Heart right ventricle (tissue), 16 donors: ENCODE measurements around the gene LHFPL3. TPM values are rescaled to one million over a fixed set of nuclear protein-coding genes. Genes with fewer than 3 reads are reported as not detected.

Source experiments
- ATAC-seq, 8 donors: fragments of 200-7000 bp; cut with Tn5 transposase; one replicate each; pipeline ENCODE4 v1.9.1; 2020; ENCODE audit warnings: mild to moderate bottlenecking in 8 of 8, moderate library complexity in 8 of 8, moderate number of reproducible peaks in 1 of 8
- DNase-seq, 2 donors: peaks; one replicate each; pipeline ENCODE4 v3.0.0-alpha.2; 2020
- H3K27ac ChIP-seq, 10 donors: fragments of 200-600 bp; sonication (generic) in 2 of 10; one replicate each; pipeline versions ENCODE4 v1.5.0 to v1.8.0; 2020 to 2022; ENCODE audit warnings: mild to moderate bottlenecking in 3 of 10
- H3K27me3 ChIP-seq, 7 donors: fragments of 200-600 bp; one replicate each; pipeline ENCODE4 v1.8.0; 2021 to 2022; ENCODE audit warnings: mild to moderate bottlenecking in 2 of 7
- H3K36me3 ChIP-seq, 9 donors: fragments of 200-600 bp; sonication (generic) in 1 of 9; one replicate each; pipeline versions ENCODE4 v1.5.0 to v1.8.0; 2020 to 2022; ENCODE audit warnings: mild to moderate bottlenecking in 2 of 9
- H3K4me1 ChIP-seq, 9 donors: fragments of 200-600 bp; sonication (generic) in 1 of 9; one replicate each; pipeline versions ENCODE4 v1.5.0 to v1.8.0; 2020 to 2022; ENCODE audit warnings: mild to moderate bottlenecking in 4 of 9
- H3K4me3 ChIP-seq, 10 donors: fragments of 200-600 bp; sonication (generic) in 2 of 10; one replicate each; pipeline versions ENCODE4 v1.5.0 to v1.8.0; 2020 to 2022; ENCODE audit warnings: mild to moderate bottlenecking in 7 of 10, moderate library complexity in 2 of 10
- H3K9me3 ChIP-seq, 11 donors: fragments of 200-600 bp in 10 of 11; sonication (generic) in 2 of 11; one replicate each; pipeline versions ENCODE4 v1.5.0 to v1.8.0; 2013 to 2022; ENCODE audit warnings: mild to moderate bottlenecking in 2 of 11, control low read depth in 1 of 11, moderate library complexity in 1 of 11
- WGBS, 2 donors: extraction: QIAGEN DNeasy Blood & Tissue Kit; methylation state at CpG; one replicate each; pipeline ENCODE4 v1.1.7; 2013; ENCODE audit warnings: inconsistent platforms in 1 of 2; 5-methylcytosine and 5-hydroxymethylcytosine counted together
- intact Hi-C, 10 donors: fragments of 100-400 bp; cut with DNase I; formaldehyde crosslinking; loops; one replicate each; pipeline versions ENCODE4 v1.11.1 to v1.14.2; 2022
- polyA plus RNA-seq, 2 donors: library from polyadenylated mRNA; stranded (reverse); fragments of 200-250 nt; gene quantifications; one replicate each; pipeline ENCODE4 v1.2.3, GENCODE V29; 2013
- total RNA-seq, 10 donors: library from RNA; stranded (reverse); fragmentation: NEBNext Ultra II Directional in 3 of 10; extraction: Animal tissue kit (Norgen Biotek cat#: 25700) in 3 of 10; gene quantifications; one replicate each; pipeline versions ENCODE4 v1.2.1 to v1.2.4, GENCODE V29; 2021 to 2023
- TF ChIP-seq, protein P1 (sequence below), 9 donors: fragments of 200-600 bp; sonication (generic) in 2 of 9; IDR thresholded peaks; one replicate each; pipeline versions ENCODE4 v1.5.0 to v1.8.0; 2021 to 2022; ENCODE audit warnings: antibody characterized with exemption in 9 of 9, mild to moderate bottlenecking in 5 of 9, moderate library complexity in 1 of 9
- donor health status: Arrhythmogenic right ventricular cardiomyopathy.
- donor health status: ischemic (EF 13 %, LVEDD 7.1; RV severe dilation, severe dysfunction).
- donor health status: healthy with polysubstance abuse.
- donor health status: DM: no; HTN: yes; CAD: no.
- donor health status: DM: no; HTN: no; CAD: no.
- donor health status: ischemic (EF 25% LVEDD 6.9; RV normal size, moderate dysfunction).
- donor health status: ischemic (EF 25% LVEDD 5.7; RV mildly dilated, moderate dysfunction).
- donor health status: healthy.
- donor health status: DM: yes; HTN: yes; CAD: no.
- donor health status: Ischemic cardiomyopathy.
- donor health status: ischemic (EF 35%, LVEDD 5.7; RV mildly dilated, moderate dysfunction).
- donor health status: nonischemic (EF 11% LVEDD 7.7; RV severe dilation, severe dysfunction).
- donor health status: DM: yes; HTN: yes; CAD: no.
- donor health status: PGD.
- donor health status: ischemic (EF 29% LVEDD 5.4; RV normal size, mild dysfunction).
- donor health status: nonischemic (EF 23%, LVEDD 6.1; RV moderate dilation, normal function).

LHFPL3 gene
- total and polyA plus RNA-seq, 12 donors: not detected

DNA sequence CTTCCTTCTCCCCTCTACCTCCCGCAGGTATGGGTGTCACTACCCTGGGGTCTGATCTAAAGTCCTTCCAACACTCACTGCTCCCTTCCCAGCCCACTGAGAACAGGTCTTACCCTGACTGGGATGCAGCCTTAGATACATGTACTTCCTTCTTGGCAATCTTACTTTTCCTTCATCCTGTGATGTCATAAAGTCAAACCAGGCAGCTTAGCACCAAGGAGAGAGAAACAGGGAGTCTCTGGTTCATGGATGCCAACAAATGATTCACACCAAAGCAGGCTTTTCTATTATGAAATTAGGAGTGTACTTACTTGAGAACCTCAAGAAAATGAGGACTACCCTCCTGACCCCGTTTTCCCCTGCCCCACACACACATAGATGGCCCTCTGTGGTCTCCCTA is 574.6 kb downstream of the LHFPL3 start:
- ATAC-seq: no peak
- Histone ChIP-seq H3K4me1 (no peaks in the 10 kb centered on the region), H3K27ac (no peak overlapping the region), H3K4me3 (no peak overlapping the region), H3K36me3 (no peaks in the 10 kb centered on the region), H3K9me3 (no peaks in the 10 kb centered on the region), H3K27me3 (no peaks in the 10 kb centered on the region)
- intact Hi-C loops: no loop called here
- no peak for DNase-seq
- TF ChIP-seq, protein P1, sequence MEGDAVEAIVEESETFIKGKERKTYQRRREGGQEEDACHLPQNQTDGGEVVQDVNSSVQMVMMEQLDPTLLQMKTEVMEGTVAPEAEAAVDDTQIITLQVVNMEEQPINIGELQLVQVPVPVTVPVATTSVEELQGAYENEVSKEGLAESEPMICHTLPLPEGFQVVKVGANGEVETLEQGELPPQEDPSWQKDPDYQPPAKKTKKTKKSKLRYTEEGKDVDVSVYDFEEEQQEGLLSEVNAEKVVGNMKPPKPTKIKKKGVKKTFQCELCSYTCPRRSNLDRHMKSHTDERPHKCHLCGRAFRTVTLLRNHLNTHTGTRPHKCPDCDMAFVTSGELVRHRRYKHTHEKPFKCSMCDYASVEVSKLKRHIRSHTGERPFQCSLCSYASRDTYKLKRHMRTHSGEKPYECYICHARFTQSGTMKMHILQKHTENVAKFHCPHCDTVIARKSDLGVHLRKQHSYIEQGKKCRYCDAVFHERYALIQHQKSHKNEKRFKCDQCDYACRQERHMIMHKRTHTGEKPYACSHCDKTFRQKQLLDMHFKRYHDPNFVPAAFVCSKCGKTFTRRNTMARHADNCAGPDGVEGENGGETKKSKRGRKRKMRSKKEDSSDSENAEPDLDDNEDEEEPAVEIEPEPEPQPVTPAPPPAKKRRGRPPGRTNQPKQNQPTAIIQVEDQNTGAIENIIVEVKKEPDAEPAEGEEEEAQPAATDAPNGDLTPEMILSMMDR (IDR thresholded peaks at IDR 0.05): no peak
- WGBS, 2 donors: 87 to 90% methylated on average over 2 of the region's 2 CpGs

DNA sequence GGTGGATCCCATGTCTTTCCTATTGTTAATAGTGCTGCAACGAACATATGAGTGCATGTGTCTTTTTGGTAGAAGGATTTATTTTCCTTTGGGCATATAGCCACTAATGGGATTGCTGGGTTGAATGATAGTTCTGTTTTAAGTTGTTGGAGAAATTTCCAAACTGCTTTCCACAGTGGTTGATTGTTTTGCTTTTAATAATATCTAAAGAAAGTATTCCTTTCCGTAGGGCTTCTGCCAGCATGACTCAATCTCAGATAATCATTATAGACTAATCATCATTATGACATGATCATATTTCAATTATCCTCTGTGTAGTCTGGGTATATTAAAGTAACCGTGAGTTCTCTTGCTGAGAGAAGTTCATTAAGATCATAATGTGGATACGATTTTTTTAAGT is 575.4 kb downstream of the LHFPL3 start:
- Histone ChIP-seq H3K9me3 (no peaks in the 10 kb centered on the region), H3K36me3 (no peaks in the 10 kb centered on the region), H3K27me3 (no peaks in the 10 kb centered on the region), H3K27ac (no peak overlapping the region), H3K4me1 (no peaks in the 10 kb centered on the region), H3K4me3 (no peak overlapping the region)
- intact Hi-C loops: no loop called here
- DNase-seq: no peak
- TF ChIP-seq, protein P1 (IDR thresholded peaks at IDR 0.05): no peak
- ATAC-seq: no peak
- 74 to 80% methylated on average over 4 of the region's 4 CpGs for WGBS, 2 donors

DNA sequence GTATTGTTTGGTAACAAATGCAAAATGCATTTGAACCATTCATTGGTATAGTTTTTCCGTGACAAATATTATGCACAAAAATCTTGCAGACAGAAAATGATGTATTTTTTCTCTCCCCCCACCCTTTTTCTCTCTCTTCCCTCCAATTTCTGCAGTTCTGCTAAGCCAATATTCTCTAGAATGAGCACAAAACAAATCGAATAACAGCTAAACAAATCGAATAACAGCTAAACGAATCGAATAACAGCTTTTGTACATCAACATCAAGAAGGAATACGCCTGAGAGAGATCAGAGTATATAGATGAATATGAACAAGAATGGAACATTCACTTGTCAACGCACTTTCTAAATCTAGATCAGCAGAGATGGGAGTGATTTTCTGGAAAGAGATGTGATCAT is 577.6 kb downstream of the LHFPL3 start:
- H3K4me1 ChIP-seq: no peaks in the 10 kb centered on the region
- DNase-seq (no peak), ATAC-seq (no peak)
- H3K27ac ChIP-seq: no peak overlapping the region
- TF ChIP-seq, protein P1 (IDR thresholded peaks at IDR 0.05): no peak
- intact Hi-C loops: no loop called here
- H3K9me3 ChIP-seq: no peaks in the 10 kb centered on the region
- H3K36me3 ChIP-seq: no peaks in the 10 kb centered on the region
- no peak overlapping the region for H3K4me3 ChIP-seq
- 90% methylated on average over 7 of the region's 7 CpGs for WGBS, 2 donors
- H3K27me3 ChIP-seq: no peaks in the 10 kb centered on the region

DNA sequence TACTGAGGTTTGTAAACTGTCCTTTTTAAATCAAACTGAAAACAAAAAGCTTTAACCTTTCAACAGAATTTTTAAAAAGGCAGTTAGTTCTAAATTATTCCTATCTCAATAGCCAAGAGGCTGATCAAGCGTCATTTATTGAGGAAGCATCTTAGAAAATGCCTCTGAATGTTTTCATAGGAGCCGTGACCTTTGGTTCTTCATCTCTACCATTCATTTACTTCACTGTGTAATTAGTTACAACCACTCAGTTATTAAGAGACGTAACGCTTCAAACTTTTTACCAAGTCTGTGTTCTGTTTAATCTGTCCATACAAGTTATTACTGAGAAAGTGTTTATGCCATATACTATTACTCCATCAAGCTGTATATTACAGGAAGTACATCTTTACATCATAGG is 578.2 kb downstream of the LHFPL3 start:
- H3K9me3 ChIP-seq: no peaks in the 10 kb centered on the region
- no peak overlapping the region for H3K4me3 ChIP-seq
- WGBS, 2 donors: 91 to 95% methylated on average over 4 of the region's 4 CpGs
- DNase-seq (no peak), ATAC-seq (no peak)
- intact Hi-C loops: no loop called here
- TF ChIP-seq, protein P1 (IDR thresholded peaks at IDR 0.05): no peak
- no peaks in the 10 kb centered on the region for H3K27me3 ChIP-seq
- H3K36me3 ChIP-seq: no peaks in the 10 kb centered on the region
- no peak overlapping the region for H3K27ac ChIP-seq
- H3K4me1 ChIP-seq: no peaks in the 10 kb centered on the region

DNA sequence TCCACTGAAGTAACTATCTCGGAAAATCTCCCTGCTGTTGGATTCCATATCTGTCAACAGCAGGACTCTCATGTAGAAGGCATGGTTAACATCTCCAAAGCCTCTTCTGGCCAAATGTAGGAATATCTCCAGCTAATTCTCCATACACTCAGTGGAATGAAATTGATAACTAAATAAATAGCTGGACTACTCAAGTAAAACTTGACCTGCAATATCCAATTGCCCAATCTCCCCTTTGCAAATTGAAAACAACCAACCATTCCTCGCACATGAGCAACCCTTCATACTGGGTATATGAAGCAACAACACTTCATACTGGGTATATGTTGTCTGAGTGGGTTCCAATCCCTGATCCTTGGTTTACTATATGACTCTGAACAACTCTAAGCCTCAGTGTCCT is 580.2 kb downstream of the LHFPL3 start:
- ATAC-seq (no peak), DNase-seq (no peak)
- 74 to 75% methylated on average over 2 of the region's 2 CpGs for WGBS, 2 donors
- intact Hi-C loops: no loop called here
- Histone ChIP-seq H3K4me3 (no peak overlapping the region), H3K4me1 (no peaks in the 10 kb centered on the region), H3K36me3 (no peaks in the 10 kb centered on the region), H3K27ac (no peak overlapping the region), H3K27me3 (no peaks in the 10 kb centered on the region), H3K9me3 (no peaks in the 10 kb centered on the region)
- TF ChIP-seq, protein P1 (IDR thresholded peaks at IDR 0.05): no peak
